Breast epithelium (tissue), 3 donors: Measurements from ENCODE around the gene SNCAIP.

ENCODE experiments used
- CTCF ChIP-seq, 3 donors: fragments of 450-650 bp; IDR thresholded peaks; one replicate each; pipeline ENCODE4 v1.5.1; 2016 to 2017; ENCODE audit warnings: antibody characterized with exemption in 3 of 3, mild to moderate bottlenecking in 3 of 3, moderate library complexity in 3 of 3
- POLR2A ChIP-seq: fragments of 450-650 bp; IDR thresholded peaks from one replicate; pipeline ENCODE4 v1.6.1; 2016; ENCODE audit warnings: antibody characterized with exemption, mild to moderate bottlenecking, moderate library complexity
- POLR2AphosphoS5 ChIP-seq, 3 donors: sonication (generic); formaldehyde crosslinking; IDR thresholded peaks; one replicate each; pipeline ENCODE4 v1.6.1; 2017; ENCODE audit warnings: antibody characterized with exemption in 3 of 3

GRCh38 chr5:122435234-122435633 is 123.2 kb downstream of the SNCAIP start:
- TF ChIP-seq CTCF (IDR thresholded peaks at IDR 0.05) (no peak), POLR2A (no peak), POLR2AphosphoS5 (IDR thresholded peaks at IDR 0.05) (no peak)
